Fibroblast of villous mesenchyme (primary cell): ENCODE results near the gene FITM2. TPM values are rescaled to one million over a fixed set of nuclear protein-coding genes. Genes with fewer than 3 reads are reported as not detected.
"Not testable (repeated sequence)": the region's sequence is repeated elsewhere in the genome, so short reads cannot be mapped to it uniquely, and the experiment has no call there.

Source experiments
- DNase-seq: peaks from one replicate; pipeline ENCODE4 v3.0.0-alpha.2; 2010; ENCODE audit warnings: low read depth
- H3K4me3 ChIP-seq: 2 replicates; pipeline ENCODE4 v1.5.1; 2011; ENCODE audit warnings: low read depth, mild to moderate bottlenecking, low read length
- CTCF ChIP-seq: IDR thresholded peaks from 2 replicates; pipeline ENCODE4 v1.5.1; 2012; ENCODE audit warnings: low read depth, mild to moderate bottlenecking, low read length; ENCODE audit not compliant: insufficient read depth
- total RNA-seq: library from RNA; depleted of rRNA; stranded (reverse); fragments of >200 nt; gene quantifications from 2 replicates; pipeline ENCODE4 v1.2.3, GENCODE V29; 2012

The FITM2 gene
- total RNA-seq, 1 donor = 10.8 TPM

- no peak for DNase-seq
- no peak within 1 kb of the TSS for H3K4me3 ChIP-seq
- no peak for TF ChIP-seq CTCF
Observed at GRCh38 chr20:44355498-44356352, 44.7 kb upstream of the FITM2 start, which contains the start of gene HNF4A. Gene HNF4A, plus strand, starts transcription at chr20:44355699. Its CDS starts 106 bp downstream, at chr20:44355805.

- no peak for DNase-seq
- TF ChIP-seq CTCF = no peak
- H3K4me3 ChIP-seq = no peak overlapping the region
Observed at GRCh38 chr20:44354979-44355497, 44.0 kb upstream of the FITM2 start.

GRCh38 chr20:44350567-44350966 lies 39.6 kb upstream of the FITM2 start:
- no peak for DNase-seq
- H3K4me3 ChIP-seq = no peak overlapping the region
- TF ChIP-seq CTCF = no peak

GRCh38 chr20:44349349-44349748 lies 38.3 kb upstream of the FITM2 start:
- no peak overlapping the region for H3K4me3 ChIP-seq
- DNase-seq = no peak
- TF ChIP-seq CTCF = no peak

- H3K4me3 ChIP-seq = no peak overlapping the region
- DNase-seq = no peak
- TF ChIP-seq CTCF = no peak
Observed at GRCh38 chr20:44348168-44348659, 37.2 kb upstream of the FITM2 start.

GRCh38 chr20:44345941-44346340 lies 34.9 kb upstream of the FITM2 start:
- not testable (repeated sequence) for H3K4me3 ChIP-seq, DNase-seq

- DNase-seq = no peak
- no peak for TF ChIP-seq CTCF
- no peak overlapping the region for H3K4me3 ChIP-seq
Observed at GRCh38 chr20:44345147-44345546, 34.1 kb upstream of the FITM2 start.
